HG03060 (cell line): ENCODE data around the gene CHMP4A.
A peak's percentile ranks its signal among the peaks of the same experiment; 100 is the strongest.

ENCODE experiments used
- ATAC-seq: cut with Tn5 transposase; IDR thresholded peaks from one replicate; pipeline ENCODE4 v1.9.1; 2021; ENCODE audit warnings: low read depth, moderate number of reproducible peaks; ENCODE audit not compliant: unreplicated experiment

CHMP4A gene

GRCh38 chr14:24198814-24199524, 14.3 kb downstream of the CHMP4A start:
- no peak for ATAC-seq

- no peak for ATAC-seq
Observed at GRCh38 chr14:24197056-24197450, 16.2 kb downstream of the CHMP4A start.

GRCh38 chr14:24196071-24197055, 16.9 kb downstream of the CHMP4A start:
- ATAC-seq, result no peak

GRCh38 chr14:24195186-24196070, 17.9 kb downstream of the CHMP4A start, which contains the start of gene TM9SF1:
Gene TM9SF1, minus strand, starts transcription at chr14:24195441. Its CDS starts 422 bp downstream, at chr14:24195019.
- ATAC-seq, result peak; percentile 51

GRCh38 chr14:24194873-24195185, 18.5 kb downstream of the CHMP4A start:
- ATAC-seq, result no peak

- ATAC-seq, result no peak
Observed at GRCh38 chr14:24194186-24194872, 19.0 kb downstream of the CHMP4A start.

- ATAC-seq, result no peak
Observed at GRCh38 chr14:24192933-24193332, 20.4 kb downstream of the CHMP4A start.

- ATAC-seq, result no peak
Observed at GRCh38 chr14:24190416-24190815, 22.9 kb downstream of the CHMP4A start.

- ATAC-seq, result no peak
Observed at GRCh38 chr14:24189460-24189859, 23.8 kb downstream of the CHMP4A start.

GRCh38 chr14:24189059-24189375, 24.3 kb downstream of the CHMP4A start:
- no peak for ATAC-seq

- ATAC-seq, result peak; percentile 63
Observed at GRCh38 chr14:24188251-24189058, 24.8 kb downstream of the CHMP4A start, which contains the start of gene IPO4. Gene IPO4, minus strand, starts transcription at chr14:24188816. Its CDS starts 29 bp downstream, at chr14:24188787.

GRCh38 chr14:24187539-24187915, 25.8 kb downstream of the CHMP4A start:
- no peak for ATAC-seq

GRCh38 chr14:24186831-24187538, 26.3 kb downstream of the CHMP4A start:
- ATAC-seq, result no peak

GRCh38 chr14:24185741-24186140, 27.5 kb downstream of the CHMP4A start:
- ATAC-seq, result no peak

- no peak for ATAC-seq
Observed at GRCh38 chr14:24185026-24185425, 28.3 kb downstream of the CHMP4A start.

GRCh38 chr14:24184104-24184970, 29.0 kb downstream of the CHMP4A start:
- no peak for ATAC-seq

- no peak for ATAC-seq
Observed at GRCh38 chr14:24183014-24183481, 30.2 kb downstream of the CHMP4A start.
